Measurements from ENCODE around the gene SKOR1.

Gene SKOR1

DNA sequence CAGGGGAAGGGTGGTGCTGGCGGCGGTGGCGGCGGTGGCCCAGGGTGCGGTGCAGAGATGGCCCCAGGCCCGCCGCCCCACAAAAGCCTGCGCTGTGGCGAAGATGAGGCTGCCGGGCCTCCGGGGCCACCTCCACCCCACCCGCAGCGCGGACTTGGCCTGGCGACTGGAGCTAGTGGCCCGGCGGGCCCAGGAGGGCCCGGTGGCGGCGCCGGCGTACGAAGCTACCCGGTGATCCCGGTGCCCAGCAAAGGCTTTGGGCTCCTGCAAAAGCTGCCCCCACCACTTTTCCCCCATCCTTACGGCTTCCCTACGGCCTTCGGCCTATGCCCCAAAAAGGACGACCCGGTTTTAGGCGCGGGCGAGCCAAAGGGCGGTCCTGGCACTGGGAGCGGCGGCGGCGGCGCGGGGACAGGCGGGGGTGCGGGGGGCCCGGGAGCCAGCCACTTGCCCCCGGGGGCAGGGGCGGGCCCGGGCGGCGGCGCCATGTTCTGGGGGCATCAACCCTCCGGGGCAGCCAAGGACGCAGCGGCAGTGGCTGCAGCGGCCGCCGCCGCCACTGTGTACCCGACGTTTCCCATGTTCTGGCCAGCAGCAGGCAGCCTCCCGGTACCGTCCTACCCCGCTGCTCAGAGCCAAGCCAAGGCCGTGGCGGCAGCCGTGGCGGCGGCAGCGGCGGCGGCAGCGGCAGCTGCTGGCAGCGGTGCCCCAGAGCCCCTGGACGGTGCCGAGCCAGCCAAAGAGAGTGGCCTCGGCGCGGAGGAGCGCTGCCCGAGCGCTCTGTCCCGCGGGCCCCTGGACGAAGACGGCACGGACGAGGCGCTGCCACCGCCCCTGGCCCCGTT is 1.6 kb downstream of the SKOR1 start:
- TF ChIP-seq CTCF (IDR thresholded peaks at IDR 0.05; ENCODE audit: borderline replicate concordance, extremely low read depth, low read length, poor library complexity, severe bottlenecking) = no peak
- TF ChIP-seq EZH2 (IDR thresholded peaks at IDR 0.05; ENCODE audit: borderline replicate concordance, low read depth, low read length, severe bottlenecking) = no peak
- no peak overlapping the region for H3K4me3 ChIP-seq (ENCODE audit: low read depth in 1 of 2, low read length in 2 of 2)
- H3K36me3 ChIP-seq (ENCODE audit: insufficient read depth, low read length) = peaks cover 5% of the 10 kb centered on the region
- H3K4me1 ChIP-seq (ENCODE audit: insufficient read depth, low read length) = 0 out of 2 replicates have a peak, but pooled peaks cover 2% of the 10 kb centered on the region
- H2AFZ ChIP-seq (ENCODE audit: low read depth, low read length) = no peak overlapping the region
- DNase-seq = no peak
- ATAC-seq (ENCODE audit: insufficient read depth, low read depth) = no peak
- no peak overlapping the region for H3K4me2 ChIP-seq (ENCODE audit: insufficient read depth, low read length)
- no peaks in the 10 kb centered on the region for H3K9me3 ChIP-seq (ENCODE audit: insufficient read depth, low read length, severe bottlenecking)
- no peaks in the 10 kb centered on the region for H4K20me1 ChIP-seq (ENCODE audit: insufficient read depth, low read length)
- H3K27ac ChIP-seq (ENCODE audit: low read length) = no peak overlapping the region
- H3K79me2 ChIP-seq (ENCODE audit: insufficient read depth, low read length) = no peaks in the 10 kb centered on the region
- H3K9ac ChIP-seq (ENCODE audit: low read depth, low read length) = no peak overlapping the region
- no peaks in the 10 kb centered on the region for H3K27me3 ChIP-seq (ENCODE audit: insufficient read depth, low read length, poor library complexity)

- H3K4me3 ChIP-seq (ENCODE audit: low read depth in 1 of 2, low read length in 2 of 2) = no peak overlapping the region
Observed at GRCh38 chr15:67827562-67828277, 2.4 kb downstream of the SKOR1 start.

DNA sequence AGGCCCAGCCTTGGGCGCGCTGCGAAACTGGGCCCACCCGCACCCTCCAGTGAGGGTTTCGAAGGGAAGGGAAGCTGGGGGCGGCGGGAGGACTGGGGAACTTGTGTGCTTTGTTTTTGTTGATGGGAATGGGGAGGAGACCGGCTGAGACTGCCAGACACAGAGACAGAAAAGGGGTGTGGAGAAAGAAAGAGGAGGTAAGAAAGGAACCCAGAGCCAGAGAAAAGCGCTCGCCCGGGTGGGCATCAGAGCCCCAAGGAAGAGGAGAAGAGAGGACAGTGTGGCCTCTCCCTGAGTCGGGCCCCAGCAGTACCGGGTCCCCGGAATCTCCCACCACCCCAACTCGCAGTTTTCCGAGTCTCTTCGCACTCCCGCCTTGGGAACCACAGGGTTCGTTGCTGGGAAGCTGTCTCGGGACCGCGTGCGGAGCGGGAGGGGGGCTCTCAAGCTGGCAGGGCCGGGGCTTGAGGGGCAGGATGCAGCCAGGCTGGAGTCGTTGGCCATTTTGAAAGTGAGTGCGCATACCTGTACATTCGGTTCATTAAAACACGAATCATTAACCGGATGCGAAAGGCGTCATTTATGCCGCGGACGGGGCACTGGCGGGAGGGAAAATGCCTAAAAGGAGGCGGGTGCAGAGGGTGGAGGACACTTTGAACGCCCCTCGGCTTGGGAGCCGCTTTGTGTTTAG is 3.1 kb downstream of the SKOR1 start:
- H3K27me3 ChIP-seq (ENCODE audit: insufficient read depth, low read length, poor library complexity) = no peaks in the 10 kb centered on the region
- H3K9me3 ChIP-seq (ENCODE audit: insufficient read depth, low read length, severe bottlenecking) = no peaks in the 10 kb centered on the region
- 0 out of 2 replicates have a peak, but pooled peaks cover 2% of the 10 kb centered on the region for H3K4me1 ChIP-seq (ENCODE audit: insufficient read depth, low read length)
- H3K27ac ChIP-seq (ENCODE audit: low read length) = no peak overlapping the region
- H3K4me3 ChIP-seq (ENCODE audit: low read depth in 1 of 2, low read length in 2 of 2) = no peak overlapping the region
- no peaks in the 10 kb centered on the region for H3K79me2 ChIP-seq (ENCODE audit: insufficient read depth, low read length)
- no peak for ATAC-seq (ENCODE audit: insufficient read depth, low read depth)
- H3K4me2 ChIP-seq (ENCODE audit: insufficient read depth, low read length) = no peak overlapping the region
- H3K9ac ChIP-seq (ENCODE audit: low read depth, low read length) = no peak overlapping the region
- no peak for DNase-seq
- H2AFZ ChIP-seq (ENCODE audit: low read depth, low read length) = no peak overlapping the region
- H4K20me1 ChIP-seq (ENCODE audit: insufficient read depth, low read length) = no peaks in the 10 kb centered on the region
- TF ChIP-seq CTCF (IDR thresholded peaks at IDR 0.05; ENCODE audit: borderline replicate concordance, extremely low read depth, low read length, poor library complexity, severe bottlenecking) (no peak), EZH2 (IDR thresholded peaks at IDR 0.05; ENCODE audit: borderline replicate concordance, low read depth, low read length, severe bottlenecking) (no peak)
- H3K36me3 ChIP-seq (ENCODE audit: insufficient read depth, low read length) = peaks cover 5% of the 10 kb centered on the region

More at GRCh38 chr15:67827562-67828277, 2.4 kb downstream of the SKOR1 start:
- Histone ChIP-seq H3K79me2 (ENCODE audit: insufficient read depth, low read length) (no peaks in the 10 kb centered on the region), H3K36me3 (ENCODE audit: insufficient read depth, low read length) (peaks cover 5% of the 10 kb centered on the region), H3K27ac (ENCODE audit: low read length) (no peak overlapping the region), H3K27me3 (ENCODE audit: insufficient read depth, low read length, poor library complexity) (no peaks in the 10 kb centered on the region), H3K9ac (ENCODE audit: low read depth, low read length) (no peak overlapping the region), H2AFZ (ENCODE audit: low read depth, low read length) (no peak overlapping the region), H4K20me1 (ENCODE audit: insufficient read depth, low read length) (no peaks in the 10 kb centered on the region), H3K4me2 (ENCODE audit: insufficient read depth, low read length) (no peak overlapping the region), H3K4me1 (ENCODE audit: insufficient read depth, low read length) (0 out of 2 replicates have a peak, but pooled peaks cover 2% of the 10 kb centered on the region), H3K9me3 (ENCODE audit: insufficient read depth, low read length, severe bottlenecking) (no peaks in the 10 kb centered on the region)
- no peak for TF ChIP-seq CTCF (IDR thresholded peaks at IDR 0.05; ENCODE audit: borderline replicate concordance, extremely low read depth, low read length, poor library complexity, severe bottlenecking)
- TF ChIP-seq EZH2 (IDR thresholded peaks at IDR 0.05; ENCODE audit: borderline replicate concordance, low read depth, low read length, severe bottlenecking) = no peak
- ATAC-seq (ENCODE audit: insufficient read depth, low read depth) (no peak), DNase-seq (no peak)
